Hepatocyte (in vitro differentiated cells): Measurements from ENCODE around the gene EDEM3. TPM values are rescaled to one million over a fixed set of nuclear protein-coding genes. Genes with fewer than 3 reads are reported as not detected.

ENCODE experiments used
- DNase-seq: peaks from one replicate; pipeline ENCODE4 v3.0.0-alpha.2; 2016; ENCODE audit warnings: low spot score
- H2AFZ ChIP-seq: fragments of 200-600 bp; sonication (generic); 2 replicates; pipeline ENCODE4 v1.6.0; 2016; ENCODE audit warnings: antibody characterized with exemption, mild to moderate bottlenecking
- H3K27ac ChIP-seq: fragments of 200-600 bp; sonication (generic); 2 replicates; pipeline ENCODE4 v1.5.1; 2016; ENCODE audit warnings: mild to moderate bottlenecking
- H3K27me3 ChIP-seq: fragments of 200-600 bp; sonication (generic); 2 replicates; pipeline ENCODE4 v1.6.1; 2016
- H3K36me3 ChIP-seq: fragments of 200-600 bp; sonication (generic); replicated peaks from 2 replicates; pipeline ENCODE4 v1.5.1; 2016; ENCODE audit warnings: low read depth; ENCODE audit not compliant: insufficient read depth
- H3K4me1 ChIP-seq: fragments of 200-600 bp; sonication (generic); 2 replicates; pipeline ENCODE4 v1.5.1; 2016; ENCODE audit warnings: mild to moderate bottlenecking, moderate library complexity; ENCODE audit not compliant: insufficient read depth
- H3K4me2 ChIP-seq: fragments of 200-600 bp; sonication (generic); 2 replicates; pipeline ENCODE4 v1.6.0; 2016
- H3K4me3 ChIP-seq: fragments of 200-600 bp; sonication (generic); 2 replicates; pipeline ENCODE4 v1.5.1; 2016; ENCODE audit warnings: mild to moderate bottlenecking
- H3K79me2 ChIP-seq: fragments of 200-600 bp; sonication (generic); 2 replicates; pipeline ENCODE4 v1.6.0; 2017; ENCODE audit warnings: mild to moderate bottlenecking
- H3K9me2 ChIP-seq: fragments of 200-600 bp; sonication (generic); replicated peaks from 2 replicates; pipeline ENCODE4 v1.6.0; 2017; ENCODE audit warnings: mild to moderate bottlenecking; ENCODE audit not compliant: insufficient read depth
- H3K9me3 ChIP-seq: fragments of 200-600 bp; sonication (generic); 2 replicates; pipeline ENCODE4 v1.5.1; 2016; ENCODE audit warnings: low read depth, mild to moderate bottlenecking
- H4K20me1 ChIP-seq: fragments of 200-600 bp; sonication (generic); 2 replicates; pipeline ENCODE4 v1.6.0; 2016; ENCODE audit warnings: mild to moderate bottlenecking; ENCODE audit not compliant: insufficient read depth, poor library complexity, severe bottlenecking
- EZH2 ChIP-seq: fragments of 200-600 bp; sonication (generic); IDR thresholded peaks from 2 replicates; pipeline ENCODE4 v1.6.1; 2016; ENCODE audit warnings: antibody characterized with exemption, mild to moderate bottlenecking, borderline replicate concordance
- EZH2phosphoT487 ChIP-seq: fragments of 200-600 bp; sonication (generic); IDR thresholded peaks from one replicate; pipeline ENCODE4 v1.6.1; 2018; ENCODE audit warnings: antibody characterized with exemption, mild to moderate bottlenecking, low read depth, moderate library complexity; ENCODE audit not compliant: unreplicated experiment, severe bottlenecking
- WGBS: methylation state at CpG from one replicate; pipeline ENCODE4 v1.1.6; 2016; ENCODE audit warnings: low lambda C conversion rate; ENCODE audit errors: missing lambda C conversion rate; 5-methylcytosine and 5-hydroxymethylcytosine counted together
- polyA plus RNA-seq: library from polyadenylated mRNA; unstranded; fragments of >200 nt; fragmentation: Nextera tagmentation; extraction: Ambion mirVana; gene quantifications from 2 replicates; pipeline ENCODE4 v1.2.1, GENCODE V29; 2016
- total RNA-seq: library from RNA; depleted of rRNA; stranded (reverse); fragments of >200 nt; gene quantifications from 2 replicates; pipeline ENCODE4 v1.2.3, GENCODE V29; 2014
- TF ChIP-seq, protein P1 (sequence below): fragments of 200-600 bp; sonication (generic); IDR thresholded peaks from 2 replicates; pipeline ENCODE4 v1.5.1; 2016; ENCODE audit warnings: antibody characterized with exemption, mild to moderate bottlenecking; ENCODE audit not compliant: poor library complexity

Gene EDEM3
- total and polyA plus RNA-seq, 2 experiments from 2014 or later: 14.9 to 54.1 TPM

DNA sequence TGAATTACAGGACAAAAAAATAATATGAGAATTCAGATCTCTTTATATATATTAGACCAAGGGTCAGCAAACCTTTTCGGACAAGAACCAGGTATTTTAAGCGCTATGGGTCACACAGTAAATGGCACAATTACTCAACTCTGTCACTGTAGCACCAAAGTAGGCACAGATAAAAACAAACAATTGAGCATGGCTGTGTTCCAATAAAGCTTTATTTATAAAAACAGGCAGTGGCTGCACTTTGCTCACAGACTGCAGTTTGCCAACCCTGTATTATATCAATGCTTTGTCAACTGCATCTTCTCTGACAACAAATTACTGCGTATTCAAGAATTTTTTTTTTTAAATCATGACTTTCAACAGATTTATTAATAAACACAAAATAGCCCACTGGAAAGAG is 29.8 kb downstream of the EDEM3 start:
- H2AFZ ChIP-seq: no peak overlapping the region
- no peaks in the 10 kb centered on the region for H3K27me3 ChIP-seq
- no peaks in the 10 kb centered on the region for H3K9me2 ChIP-seq
- no peak overlapping the region for H3K27ac ChIP-seq
- H4K20me1 ChIP-seq: no peaks in the 10 kb centered on the region
- H3K9me3 ChIP-seq: no peaks in the 10 kb centered on the region
- TF ChIP-seq EZH2phosphoT487: no peak
- TF ChIP-seq, protein P1, sequence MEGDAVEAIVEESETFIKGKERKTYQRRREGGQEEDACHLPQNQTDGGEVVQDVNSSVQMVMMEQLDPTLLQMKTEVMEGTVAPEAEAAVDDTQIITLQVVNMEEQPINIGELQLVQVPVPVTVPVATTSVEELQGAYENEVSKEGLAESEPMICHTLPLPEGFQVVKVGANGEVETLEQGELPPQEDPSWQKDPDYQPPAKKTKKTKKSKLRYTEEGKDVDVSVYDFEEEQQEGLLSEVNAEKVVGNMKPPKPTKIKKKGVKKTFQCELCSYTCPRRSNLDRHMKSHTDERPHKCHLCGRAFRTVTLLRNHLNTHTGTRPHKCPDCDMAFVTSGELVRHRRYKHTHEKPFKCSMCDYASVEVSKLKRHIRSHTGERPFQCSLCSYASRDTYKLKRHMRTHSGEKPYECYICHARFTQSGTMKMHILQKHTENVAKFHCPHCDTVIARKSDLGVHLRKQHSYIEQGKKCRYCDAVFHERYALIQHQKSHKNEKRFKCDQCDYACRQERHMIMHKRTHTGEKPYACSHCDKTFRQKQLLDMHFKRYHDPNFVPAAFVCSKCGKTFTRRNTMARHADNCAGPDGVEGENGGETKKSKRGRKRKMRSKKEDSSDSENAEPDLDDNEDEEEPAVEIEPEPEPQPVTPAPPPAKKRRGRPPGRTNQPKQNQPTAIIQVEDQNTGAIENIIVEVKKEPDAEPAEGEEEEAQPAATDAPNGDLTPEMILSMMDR: no peak
- TF ChIP-seq EZH2: no peak
- DNase-seq: no peak
- no peaks in the 10 kb centered on the region for H3K4me1 ChIP-seq
- no peak overlapping the region for H3K4me2 ChIP-seq
- 99% methylated on average over 3 of the region's 3 CpGs for WGBS
- no peaks in the 10 kb centered on the region for H3K36me3 ChIP-seq
- no peaks in the 10 kb centered on the region for H3K79me2 ChIP-seq
- H3K4me3 ChIP-seq: no peak overlapping the region

DNA sequence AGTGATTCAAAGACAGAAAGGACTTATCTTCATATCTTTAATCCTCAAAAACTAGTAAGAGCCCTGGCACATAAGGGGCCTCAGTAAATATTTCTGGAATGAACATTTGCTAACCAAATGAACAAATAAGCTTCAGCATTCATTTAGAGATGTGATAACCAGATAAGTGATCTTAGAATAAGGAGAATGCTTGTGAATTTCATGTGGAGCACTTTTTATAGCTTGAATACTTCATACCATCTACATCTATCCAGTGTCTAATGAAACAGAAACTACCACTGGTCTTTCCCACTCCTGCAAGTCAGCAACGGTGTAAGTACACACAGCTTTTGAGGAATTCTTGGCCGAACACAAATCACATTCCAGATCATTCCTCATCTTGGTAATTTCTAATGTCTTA is 38.5 kb downstream of the EDEM3 start:
- Histone ChIP-seq H3K4me2 (no peak overlapping the region), H3K36me3 (no peaks in the 10 kb centered on the region)
- WGBS: 73% methylated on average over 2 of the region's 2 CpGs

DNA sequence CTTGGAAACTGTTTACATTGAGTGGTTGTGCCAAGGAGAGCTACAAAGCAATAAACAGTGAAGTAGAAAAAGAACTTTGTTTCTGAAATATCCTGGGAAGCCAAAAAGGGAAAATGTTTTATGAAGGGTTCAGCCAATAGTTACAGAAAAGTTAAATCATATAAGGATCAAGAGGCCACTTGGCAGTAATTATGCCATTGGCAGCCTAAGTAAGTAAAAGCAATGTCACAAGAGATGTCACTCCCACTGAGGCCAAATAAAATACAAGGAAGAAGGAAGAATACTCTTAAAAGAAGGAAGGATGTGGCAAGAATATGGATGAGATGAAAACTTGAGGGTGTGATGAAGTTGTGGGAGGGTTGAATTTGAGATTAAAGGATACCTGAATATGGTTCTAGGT is 45.2 kb downstream of the EDEM3 start:
- Histone ChIP-seq H3K27me3 (no peaks in the 10 kb centered on the region), H3K4me1 (no peaks in the 10 kb centered on the region), H3K4me2 (no peak overlapping the region), H3K36me3 (peaks cover 4% of the 10 kb centered on the region), H2AFZ (no peak overlapping the region), H3K79me2 (no peaks in the 10 kb centered on the region), H3K9me2 (no peaks in the 10 kb centered on the region), H3K4me3 (no peak overlapping the region), H3K27ac (no peak overlapping the region), H3K9me3 (no peaks in the 10 kb centered on the region), H4K20me1 (no peaks in the 10 kb centered on the region)
- DNase-seq: no peak
- no peak for TF ChIP-seq EZH2
- TF ChIP-seq EZH2phosphoT487: no peak
- TF ChIP-seq, protein P1: no peak

More for the DNA sequence above, 38.5 kb downstream of the EDEM3 start:
- no peak for TF ChIP-seq EZH2
- TF ChIP-seq, protein P1: no peak
- no peak for TF ChIP-seq EZH2phosphoT487
- H3K9me2 ChIP-seq: no peaks in the 10 kb centered on the region
- no peaks in the 10 kb centered on the region for H3K4me1 ChIP-seq
- H4K20me1 ChIP-seq: no peaks in the 10 kb centered on the region
- H3K9me3 ChIP-seq: no peaks in the 10 kb centered on the region
- no peak overlapping the region for H3K4me3 ChIP-seq
- H3K79me2 ChIP-seq: no peaks in the 10 kb centered on the region
- no peak overlapping the region for H2AFZ ChIP-seq
- H3K27me3 ChIP-seq: no peaks in the 10 kb centered on the region
- DNase-seq: no peak
- H3K27ac ChIP-seq: no peak overlapping the region

DNA sequence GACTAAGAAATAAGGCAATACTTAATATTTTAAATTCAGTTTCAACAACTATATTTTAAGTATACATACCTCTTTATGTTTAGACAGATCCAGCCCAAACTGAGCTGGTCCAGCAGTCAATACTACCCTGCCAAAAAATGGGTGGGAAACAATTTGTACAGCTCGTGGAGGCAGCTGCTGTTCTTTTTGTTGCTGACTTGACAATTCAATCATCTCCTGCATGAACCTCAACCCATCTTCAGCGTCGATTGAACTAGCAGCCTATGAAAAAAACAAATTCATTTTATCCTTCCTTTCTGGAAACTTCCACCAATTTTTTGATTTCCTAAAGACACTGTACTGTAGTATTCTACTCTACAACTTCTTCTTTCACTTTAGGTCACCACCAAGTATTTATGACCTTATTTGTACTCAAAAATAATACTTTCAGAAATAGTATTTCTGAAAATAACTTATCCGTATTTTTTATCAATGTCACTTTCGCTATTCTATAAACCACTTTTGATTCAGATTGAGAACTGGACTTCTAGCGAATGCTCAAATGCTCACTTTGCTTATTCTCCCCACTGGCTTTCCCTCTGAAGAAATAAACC is 46.5 kb downstream of the EDEM3 start:
- no peak for TF ChIP-seq EZH2phosphoT487
- no peak for TF ChIP-seq EZH2
- TF ChIP-seq, protein P1: no peak
- Histone ChIP-seq H3K36me3 (peaks cover 4% of the 10 kb centered on the region), H3K4me3 (no peak overlapping the region), H4K20me1 (no peaks in the 10 kb centered on the region), H3K4me1 (no peaks in the 10 kb centered on the region), H3K27me3 (no peaks in the 10 kb centered on the region), H3K27ac (no peak overlapping the region), H3K79me2 (no peaks in the 10 kb centered on the region), H3K9me3 (no peaks in the 10 kb centered on the region), H2AFZ (no peak overlapping the region), H3K4me2 (no peak overlapping the region), H3K9me2 (no peaks in the 10 kb centered on the region)
- WGBS: 93% methylated on average over 6 of the region's 6 CpGs
- DNase-seq: no peak
